CD4-positive, alpha-beta T cell treated with Interleukin-4 for 1 hour (primary cell): ENCODE results near the gene FAM217B.
"Not testable (repeated sequence)": the region's sequence is repeated elsewhere in the genome, so short reads cannot be mapped to it uniquely, and the experiment has no call there.

Source experiments
- DNase-seq, 2 donors: peaks; one replicate each; pipeline ENCODE4 v3.0.0-alpha.2; 2020 to 2022

FAM217B gene

GRCh38 chr20:59939052-59939878, 924 bp upstream of the FAM217B start:
- no peak for DNase-seq

- no peak for DNase-seq
These were observed 385 bp upstream of the FAM217B start for GRCh38 chr20:59939879-59940128.

- DNase-seq = no peak
These were observed 736 bp downstream of the FAM217B start for GRCh38 chr20:59940956-59941294.

- no peak for DNase-seq
These were observed 2.1 kb downstream of the FAM217B start for GRCh38 chr20:59942245-59942644.

DNA sequence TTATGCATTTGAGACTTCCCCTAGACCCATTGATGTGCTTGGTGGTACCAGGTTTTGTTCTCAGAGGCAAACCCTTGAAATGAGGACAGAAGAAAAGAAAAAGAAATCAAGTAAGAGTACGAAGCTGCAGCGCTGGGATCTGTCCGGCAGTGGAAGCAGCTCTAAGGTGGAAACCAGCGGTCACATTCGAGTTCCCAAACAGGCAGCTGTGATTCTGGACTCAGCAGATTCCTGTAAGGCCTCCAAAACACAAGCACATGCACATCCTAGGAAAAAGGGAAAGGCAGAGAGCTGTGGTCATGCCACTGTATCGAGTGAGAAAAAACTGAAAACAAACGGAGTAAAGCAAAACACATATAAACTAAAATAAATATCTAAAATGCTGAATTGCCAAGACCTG, 4.5 kb downstream of the FAM217B start:
- DNase-seq = no peak

GRCh38 chr20:59945175-59945574, 5.0 kb downstream of the FAM217B start:
- no peak for DNase-seq

- DNase-seq = no peak
These were observed 5.5 kb downstream of the FAM217B start for GRCh38 chr20:59945731-59946130.

DNA sequence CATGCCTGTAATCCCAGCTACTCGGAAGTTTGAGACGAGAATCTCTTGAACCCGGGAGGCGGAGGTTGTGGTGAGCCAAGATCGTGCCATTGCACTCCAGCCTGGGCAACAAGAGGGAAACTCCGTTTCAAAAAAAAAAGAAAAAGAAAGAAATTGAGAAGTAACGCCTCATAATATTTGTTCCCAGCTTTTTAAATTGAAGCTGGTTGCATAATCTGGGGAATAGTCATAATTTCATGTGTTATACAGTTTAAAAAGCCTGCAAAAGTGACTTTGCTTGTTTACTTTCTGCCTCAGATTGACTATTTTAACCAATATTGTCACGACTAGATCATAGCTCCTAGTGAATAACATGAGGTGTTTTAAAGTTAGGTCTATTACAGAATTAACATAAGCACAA, 7.2 kb downstream of the FAM217B start:
- no peak for DNase-seq

GRCh38 chr20:59948212-59948611, 8.0 kb downstream of the FAM217B start:
- DNase-seq = no peak

DNA sequence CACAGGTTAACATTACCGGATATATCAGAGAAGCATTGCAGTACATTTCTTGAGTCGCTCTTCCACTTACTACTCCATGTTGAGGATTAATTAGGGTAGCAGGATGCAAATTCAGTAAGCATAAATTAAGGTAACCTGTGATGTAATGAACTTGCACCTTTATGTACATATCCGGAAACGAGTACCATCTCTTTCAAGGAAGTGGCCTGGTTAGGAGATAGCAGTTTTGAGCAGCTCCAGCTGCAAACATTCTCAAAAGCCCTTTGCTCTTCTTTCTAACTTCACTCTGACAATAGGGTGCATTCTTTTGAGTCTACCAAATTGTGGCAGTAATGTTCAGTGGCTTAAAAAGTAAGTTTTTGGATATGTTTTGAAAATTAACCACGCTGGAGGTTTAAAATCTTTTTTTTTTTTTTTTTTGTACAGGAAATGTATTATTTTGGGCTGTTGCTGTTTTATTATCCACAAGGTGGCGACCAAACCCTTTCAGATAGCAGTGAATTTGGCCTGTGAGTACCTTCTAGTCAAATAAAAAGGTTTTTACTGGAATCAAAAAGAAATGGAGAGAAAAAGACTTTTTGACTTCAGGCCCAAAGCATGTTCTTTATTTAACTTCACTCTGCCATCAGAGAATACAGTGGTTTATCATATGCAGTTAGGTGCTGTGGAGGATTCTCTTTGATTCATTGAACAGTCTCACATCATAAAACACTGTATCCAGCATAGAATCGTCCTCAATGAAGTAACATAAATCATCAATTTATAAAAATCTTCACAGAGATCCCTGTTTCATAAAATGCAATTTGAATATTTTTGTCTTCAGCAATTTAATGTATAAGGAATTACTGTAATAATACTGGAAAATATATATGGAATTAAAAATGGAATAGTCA, 8.9 kb downstream of the FAM217B start:
- peak; percentile 43 to 76 for DNase-seq

DNA sequence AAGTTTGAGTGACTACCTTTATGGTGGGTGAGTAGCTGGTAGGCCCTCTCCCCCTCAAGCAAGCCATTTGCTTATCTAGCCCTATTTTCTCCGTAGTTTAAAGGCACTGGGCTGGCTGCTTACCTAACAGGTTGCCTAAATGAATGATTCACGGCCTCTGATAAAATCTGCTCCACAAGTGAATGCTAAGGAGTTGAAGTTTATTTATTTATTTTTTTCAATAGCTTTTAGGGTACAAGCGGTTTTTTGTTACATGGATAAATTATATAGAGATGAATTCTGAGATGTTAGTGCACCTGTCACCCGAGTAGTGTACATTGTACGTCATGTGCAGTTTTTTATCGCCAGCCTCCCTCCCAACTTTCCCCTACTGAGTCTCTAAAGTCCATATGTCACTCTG, 9.7 kb downstream of the FAM217B start:
- no peak for DNase-seq

GRCh38 chr20:59954718-59955117, 14.5 kb downstream of the FAM217B start:
- DNase-seq = no peak

GRCh38 chr20:59955131-59955796, 15.1 kb downstream of the FAM217B start:
- DNase-seq = no peak

DNA sequence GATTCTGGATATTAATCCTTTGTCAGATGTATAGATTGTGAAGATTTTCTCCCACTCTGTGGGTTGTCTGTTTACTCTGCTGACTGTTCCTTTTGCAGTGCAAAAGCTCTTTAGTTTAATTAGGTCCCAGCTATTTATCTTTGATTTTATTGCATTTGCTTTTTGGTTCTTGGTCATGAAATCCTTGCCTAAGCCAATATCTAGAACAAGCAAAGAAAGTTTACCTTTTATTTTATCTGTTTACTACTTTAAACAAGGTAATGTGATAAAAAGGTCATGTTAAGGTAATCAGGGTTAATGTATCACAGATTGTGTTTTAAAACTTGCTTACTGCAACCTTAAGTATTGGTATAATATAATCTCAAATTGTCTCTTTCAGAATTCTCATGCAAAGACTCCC, 17.4 kb downstream of the FAM217B start:
- DNase-seq = not testable (repeated sequence)

GRCh38 chr20:59958123-59958522, 17.9 kb downstream of the FAM217B start, which contains the start of gene CDH26:
TSS of gene CDH26 (plus strand) at chr20:59958423. CDS start at chr20:59958727, 304 bp downstream.
- DNase-seq = no peak

DNA sequence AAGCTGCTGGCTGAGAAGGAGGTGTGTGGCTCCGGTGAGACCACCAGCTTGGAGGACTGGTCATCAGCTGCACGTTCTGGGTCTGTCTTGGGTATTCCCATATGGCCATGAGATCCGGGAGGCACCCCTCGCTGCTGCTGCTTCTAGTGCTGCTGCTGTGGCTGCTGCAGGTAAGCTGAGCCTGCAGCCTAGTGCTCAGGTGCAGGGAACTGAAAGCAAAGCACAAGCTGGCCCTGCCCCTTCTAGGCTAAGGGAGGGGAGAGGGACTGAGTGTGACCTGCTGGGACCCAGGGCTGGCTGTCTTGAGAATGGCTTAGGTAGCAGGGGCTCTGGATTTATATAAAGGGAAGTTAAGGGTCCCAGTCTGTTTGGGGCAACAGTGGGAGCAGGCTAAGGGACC, 18.4 kb downstream of the FAM217B start:
- no peak for DNase-seq

- DNase-seq = no peak
These were observed 21.2 kb downstream of the FAM217B start for GRCh38 chr20:59961423-59961822.

GRCh38 chr20:59962155-59962554, 22.0 kb downstream of the FAM217B start:
- DNase-seq = no peak

DNA sequence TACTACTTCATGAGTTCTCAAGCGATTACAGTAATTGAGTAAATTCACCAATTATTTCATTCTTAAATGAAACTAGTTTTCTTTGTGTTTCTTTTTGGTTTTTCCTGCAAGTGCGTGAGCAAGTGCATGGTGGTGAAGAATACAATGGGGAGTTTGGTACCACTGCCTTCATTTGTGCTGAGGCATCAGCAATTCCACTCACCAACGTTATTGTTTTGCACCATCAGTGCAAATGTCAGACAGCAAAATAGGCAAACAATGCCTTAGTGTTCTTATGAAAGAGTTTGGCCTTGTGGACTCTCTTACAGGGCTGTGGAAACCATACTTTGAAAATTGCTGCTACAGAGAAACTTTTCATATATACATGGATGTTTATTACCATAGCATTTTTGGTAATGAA, 26.2 kb downstream of the FAM217B start:
- no peak for DNase-seq

- DNase-seq = no peak
These were observed 31.2 kb downstream of the FAM217B start for GRCh38 chr20:59971428-59971827.

DNA sequence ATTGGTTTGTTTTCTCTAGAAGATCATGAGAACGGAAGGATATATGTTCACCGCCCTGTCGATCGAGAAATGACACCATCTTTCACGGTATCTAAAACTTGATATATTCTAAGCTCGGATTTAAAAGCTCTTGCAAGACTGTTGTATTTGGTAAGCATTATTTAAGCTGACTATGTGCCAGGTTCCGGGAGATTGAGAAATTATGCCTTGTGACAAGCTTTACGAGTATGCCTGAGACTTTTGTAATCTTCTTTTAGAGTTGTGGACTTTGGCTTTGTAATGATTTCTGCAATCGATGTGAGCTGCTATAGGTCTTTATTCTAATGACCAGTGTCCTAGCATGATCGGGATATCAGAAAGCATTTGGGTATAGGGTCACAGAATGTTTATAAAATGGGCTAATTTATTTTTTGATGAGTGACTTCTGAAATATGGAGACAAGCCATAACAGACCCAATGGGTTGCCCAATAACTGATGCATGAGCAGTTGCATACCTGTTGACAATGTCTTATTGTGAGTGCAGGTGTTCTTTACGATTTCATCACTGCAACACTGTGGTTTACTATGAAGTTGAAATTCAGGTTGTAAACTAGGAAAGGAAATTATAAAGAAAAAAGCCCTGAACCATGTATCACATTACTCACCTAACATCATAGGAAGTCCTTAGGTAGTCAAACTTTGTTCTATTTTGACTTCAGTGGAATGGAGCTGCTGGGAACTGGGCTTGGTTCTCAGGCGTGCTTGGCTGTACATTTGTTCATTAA, 32.0 kb downstream of the FAM217B start:
- no peak for DNase-seq

GRCh38 chr20:59976156-59976782, 36.1 kb downstream of the FAM217B start:
- no peak for DNase-seq

DNA sequence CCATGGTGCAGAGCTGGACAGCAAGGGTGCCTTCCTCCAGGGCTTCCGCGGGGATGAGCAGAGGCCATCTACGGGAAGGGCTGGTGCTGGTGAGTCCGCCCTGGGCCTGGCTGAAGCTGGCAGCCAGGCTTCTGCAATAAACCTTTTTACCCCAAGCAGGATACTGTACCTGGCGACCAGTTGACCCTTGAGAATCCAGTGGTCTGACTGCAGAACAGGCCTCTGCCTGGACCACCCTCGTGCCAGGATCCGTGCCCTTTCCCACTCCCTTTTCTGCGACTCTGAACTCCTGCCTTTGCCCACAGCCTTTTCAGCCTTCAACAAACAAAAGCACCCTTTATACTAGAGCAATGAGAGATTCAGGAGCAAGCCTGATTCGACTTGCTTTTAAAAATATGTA, 36.9 kb downstream of the FAM217B start:
- DNase-seq = no peak
